GM10847 (cell line): ENCODE measurements around the gene MCL1.

Experiments used
- POLR2A ChIP-seq: IDR thresholded peaks from 2 replicates; pipeline ENCODE4 v1.6.1; 2011; ENCODE audit not compliant: insufficient read length; ENCODE audit errors: extremely low read depth

Gene MCL1

GRCh38 chr1:150579110-150579944 is at the start of gene MCL1:
Gene MCL1 (minus strand): TSS chr1:150579610. CDS start chr1:150579530, 80 bp downstream.
- TF ChIP-seq POLR2A, result peak; percentile 98

GRCh38 chr1:150628766-150629114 is 49.3 kb upstream of the MCL1 start:
- TF ChIP-seq POLR2A, result no peak

GRCh38 chr1:150627826-150628410 is 48.5 kb upstream of the MCL1 start:
- no peak for TF ChIP-seq POLR2A

- no peak for TF ChIP-seq POLR2A
Observed at GRCh38 chr1:150626150-150626549, 46.7 kb upstream of the MCL1 start.

- TF ChIP-seq POLR2A, result no peak
Observed at GRCh38 chr1:150622303-150622975, 43.0 kb upstream of the MCL1 start.

GRCh38 chr1:150621497-150622302 is 42.3 kb upstream of the MCL1 start:
- TF ChIP-seq POLR2A, result no peak

- TF ChIP-seq POLR2A, result no peak
Observed at GRCh38 chr1:150620919-150621318, 41.5 kb upstream of the MCL1 start.

GRCh38 chr1:150619576-150620509 is 40.4 kb upstream of the MCL1 start:
- TF ChIP-seq POLR2A, result no peak

- TF ChIP-seq POLR2A, result no peak
Observed at GRCh38 chr1:150615346-150616201, 36.2 kb upstream of the MCL1 start.

GRCh38 chr1:150613061-150613920 is 33.9 kb upstream of the MCL1 start:
- TF ChIP-seq POLR2A, result no peak

- TF ChIP-seq POLR2A, result no peak
Observed at GRCh38 chr1:150612014-150612345, 32.6 kb upstream of the MCL1 start.

- no peak for TF ChIP-seq POLR2A
Observed at GRCh38 chr1:150610576-150610975, 31.2 kb upstream of the MCL1 start.

GRCh38 chr1:150609732-150610131 is 30.3 kb upstream of the MCL1 start:
- no peak for TF ChIP-seq POLR2A
